ENCODE data around the gene HEXIM1.

The HEXIM1 gene, protein sequence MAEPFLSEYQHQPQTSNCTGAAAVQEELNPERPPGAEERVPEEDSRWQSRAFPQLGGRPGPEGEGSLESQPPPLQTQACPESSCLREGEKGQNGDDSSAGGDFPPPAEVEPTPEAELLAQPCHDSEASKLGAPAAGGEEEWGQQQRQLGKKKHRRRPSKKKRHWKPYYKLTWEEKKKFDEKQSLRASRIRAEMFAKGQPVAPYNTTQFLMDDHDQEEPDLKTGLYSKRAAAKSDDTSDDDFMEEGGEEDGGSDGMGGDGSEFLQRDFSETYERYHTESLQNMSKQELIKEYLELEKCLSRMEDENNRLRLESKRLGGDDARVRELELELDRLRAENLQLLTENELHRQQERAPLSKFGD

DNA sequence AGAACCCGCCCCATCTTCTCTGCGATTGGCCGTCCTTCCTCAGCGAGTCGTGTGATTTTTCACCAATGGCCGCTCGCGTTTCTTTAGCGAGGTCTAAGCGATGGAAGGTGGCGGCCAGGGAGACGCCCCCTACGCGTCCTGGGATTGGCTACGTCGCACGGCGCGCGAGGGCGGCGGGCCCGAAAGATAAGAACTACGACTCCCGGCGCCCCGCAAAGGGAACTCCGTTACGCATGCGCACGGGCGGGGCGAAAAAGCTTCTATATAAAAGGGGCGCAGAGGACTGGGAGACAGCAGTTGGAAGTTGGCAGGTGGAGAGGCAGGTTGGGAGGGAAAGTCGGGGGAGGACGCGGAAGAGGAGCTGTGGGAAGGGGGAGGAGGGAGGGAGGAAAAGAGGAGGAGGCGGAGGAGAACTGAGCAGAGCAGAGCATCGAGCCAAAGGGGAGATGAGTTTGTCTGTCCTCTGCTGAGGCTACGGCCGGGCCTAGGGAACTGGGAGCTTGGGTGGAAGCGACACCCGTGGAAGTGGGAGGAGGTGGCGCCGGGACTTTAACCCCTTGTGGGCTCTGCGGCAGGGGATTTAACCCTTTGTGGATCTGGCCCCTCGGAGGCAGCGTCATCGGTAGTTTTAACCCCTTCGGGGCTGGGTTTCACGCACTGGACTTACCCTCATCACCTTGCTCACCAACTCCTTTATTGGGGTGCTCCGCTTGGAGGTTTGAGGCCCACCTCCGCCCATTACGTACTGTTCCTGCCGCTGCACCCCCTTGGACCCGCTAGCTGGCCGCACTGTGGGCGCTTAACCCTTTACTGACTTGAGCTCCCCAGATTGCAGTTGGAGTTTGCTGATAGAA, at the start of gene HEXIM1:
HEXIM1 (plus strand) TSS at position 293 of the 854 bp plus-strand sequence. CDS start 716 bp downstream, outside the sequence.
- Mint-ChIP-seq H3K27ac (peak within 1 kb of the TSS; percentile 100), H3K4me1 (ENCODE audit: low read depth) (peaks cover 28% of the 10 kb centered on the region), H3K9me3 (no peaks in the 10 kb centered on the region), H3K36me3 (ENCODE audit: low read depth) (peaks cover 20% of the 10 kb centered on the region), H3K4me3 (peak within 1 kb of the TSS; percentile 96), H3K27me3 (ENCODE audit: low read depth) (no peaks in the 10 kb centered on the region)

DNA sequence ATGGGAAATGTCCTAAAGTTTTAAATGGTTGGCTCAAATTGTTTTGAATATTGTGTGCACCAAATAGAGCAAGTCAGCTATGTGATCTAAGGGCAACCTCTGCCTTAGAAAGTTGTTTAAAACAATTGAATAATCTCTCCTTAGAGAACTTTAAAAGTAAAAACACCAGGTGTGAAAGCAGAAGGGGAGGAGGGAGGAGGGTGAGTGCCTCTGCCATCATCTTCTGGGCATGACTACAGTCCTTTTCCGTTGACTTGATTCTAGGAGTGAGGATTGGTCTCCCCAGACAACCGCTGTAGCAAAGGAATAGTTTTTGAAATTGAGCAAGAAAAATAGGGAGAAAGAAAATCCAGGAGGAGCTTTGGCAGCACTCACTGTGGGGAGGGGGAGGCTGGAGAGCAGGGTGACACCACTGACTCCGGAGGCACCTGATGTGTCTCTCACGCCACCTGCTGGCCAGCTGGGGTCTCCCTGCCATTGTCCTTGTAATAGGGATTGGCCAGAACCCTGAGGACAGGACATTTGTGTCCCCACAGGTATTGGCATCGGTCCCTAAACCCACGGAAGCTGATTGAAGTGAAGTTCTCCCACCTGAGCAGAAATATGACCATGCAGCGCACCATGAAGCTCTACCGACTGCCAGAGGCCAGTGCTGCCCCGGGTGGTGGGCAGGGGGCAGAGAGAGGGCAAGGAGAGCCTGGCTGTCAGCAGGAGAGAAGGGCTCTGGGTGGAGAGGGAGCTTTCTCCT, 49.2 kb upstream of the HEXIM1 start:
- Mint-ChIP-seq H3K9me3 (no peaks in the 10 kb centered on the region), H3K4me3 (no peak overlapping the region), H3K27ac (no peak overlapping the region), H3K27me3 (ENCODE audit: low read depth) (no peaks in the 10 kb centered on the region), H3K36me3 (ENCODE audit: low read depth) (peaks cover 38% of the 10 kb centered on the region), H3K4me1 (ENCODE audit: low read depth) (no peaks in the 10 kb centered on the region)

DNA sequence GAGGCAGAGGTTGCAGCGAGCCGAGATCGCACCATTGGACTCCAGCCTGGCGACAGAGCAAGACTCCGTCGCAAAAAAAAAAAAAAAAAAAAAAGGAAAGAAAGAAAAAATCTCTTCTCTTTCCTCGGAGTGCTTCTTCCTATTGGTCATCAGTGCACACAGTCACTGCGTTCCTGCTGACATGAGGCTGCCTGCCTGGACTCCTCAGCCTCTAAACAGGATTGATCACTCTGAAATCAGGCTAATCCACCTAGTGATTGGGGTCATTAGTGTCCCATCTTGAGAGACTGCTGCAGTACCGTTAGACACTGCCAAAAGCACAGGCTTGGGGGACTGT, 46.8 kb upstream of the HEXIM1 start:
- Mint-ChIP-seq H3K27ac (no peak overlapping the region), H3K9me3 (no peaks in the 10 kb centered on the region), H3K27me3 (ENCODE audit: low read depth) (no peaks in the 10 kb centered on the region), H3K4me1 (ENCODE audit: low read depth) (no peaks in the 10 kb centered on the region), H3K4me3 (no peak overlapping the region), H3K36me3 (ENCODE audit: low read depth) (peaks cover 33% of the 10 kb centered on the region)

DNA sequence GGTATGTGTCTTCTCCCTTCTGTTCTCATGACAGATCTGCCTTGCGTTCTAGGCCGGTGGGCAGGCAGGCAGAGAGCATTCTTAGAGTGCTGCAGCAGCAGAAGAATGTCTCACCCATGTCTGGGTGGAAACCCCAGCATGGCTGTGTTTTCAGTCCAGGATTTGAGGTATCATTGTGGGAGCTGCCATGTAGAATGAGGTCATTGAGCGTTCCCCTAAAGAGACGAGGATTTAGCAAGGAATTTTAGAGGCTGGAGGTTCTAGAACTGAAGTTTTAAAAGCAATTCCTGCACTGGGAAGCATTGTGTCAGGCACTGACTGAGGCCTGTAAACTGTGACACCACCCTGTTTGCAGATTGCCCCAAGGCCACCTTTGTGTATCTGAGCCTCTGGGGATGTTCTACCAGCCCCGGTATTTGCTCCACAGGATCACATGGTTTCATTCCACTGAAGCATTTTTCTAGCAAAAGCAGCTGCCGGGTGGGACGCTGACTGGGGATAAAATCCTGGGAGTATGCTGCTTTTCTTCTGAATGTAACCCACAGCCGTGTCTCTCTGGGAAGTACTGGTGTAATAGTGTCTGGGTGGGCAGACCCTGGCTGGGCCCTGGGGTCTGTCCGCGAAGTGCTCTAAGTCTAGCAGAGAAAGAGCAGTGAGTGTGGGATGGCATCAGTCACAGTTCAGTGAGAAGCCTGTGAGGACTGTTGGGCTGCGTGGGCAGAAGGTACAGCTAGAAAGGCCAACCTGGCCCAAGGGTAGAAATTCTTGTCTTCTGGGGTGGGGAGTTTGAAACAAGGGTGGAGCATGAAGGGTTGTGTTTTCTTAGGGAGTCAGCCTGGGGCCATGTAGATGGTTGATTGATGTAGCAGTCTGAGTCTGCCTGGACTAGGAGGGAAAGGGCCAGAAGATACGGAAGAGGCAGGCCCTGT, 46.1 kb upstream of the HEXIM1 start:
- Mint-ChIP-seq H3K4me1 (ENCODE audit: low read depth) (no peaks in the 10 kb centered on the region), H3K4me3 (no peak overlapping the region), H3K36me3 (ENCODE audit: low read depth) (peaks cover 31% of the 10 kb centered on the region), H3K27ac (no peak overlapping the region), H3K9me3 (no peaks in the 10 kb centered on the region), H3K27me3 (ENCODE audit: low read depth) (no peaks in the 10 kb centered on the region)

DNA sequence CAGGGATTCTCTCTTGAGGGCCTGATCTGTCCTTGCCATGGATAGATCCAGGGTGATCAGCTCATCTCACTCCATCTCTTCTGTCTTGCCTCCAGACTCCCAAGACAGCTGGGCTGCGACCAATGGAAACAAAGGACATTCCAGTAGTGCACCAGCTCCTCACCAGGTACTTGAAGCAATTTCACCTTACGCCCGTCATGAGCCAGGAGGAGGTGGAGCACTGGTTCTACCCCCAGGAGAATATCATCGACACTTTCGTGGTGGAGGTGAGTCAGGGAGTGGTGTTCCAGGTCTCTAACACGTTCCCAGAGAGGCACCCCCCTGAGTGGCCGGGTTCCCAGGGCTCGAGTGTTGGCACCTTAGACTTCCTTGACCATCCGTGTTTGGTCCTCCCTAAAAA, 45.4 kb upstream of the HEXIM1 start:
- H3K4me3 Mint-ChIP-seq = no peak overlapping the region
- no peak overlapping the region for H3K27ac Mint-ChIP-seq
- H3K27me3 Mint-ChIP-seq (ENCODE audit: low read depth) = no peaks in the 10 kb centered on the region
- no peaks in the 10 kb centered on the region for H3K4me1 Mint-ChIP-seq (ENCODE audit: low read depth)
- no peaks in the 10 kb centered on the region for H3K9me3 Mint-ChIP-seq
- peaks cover 29% of the 10 kb centered on the region for H3K36me3 Mint-ChIP-seq (ENCODE audit: low read depth)

DNA sequence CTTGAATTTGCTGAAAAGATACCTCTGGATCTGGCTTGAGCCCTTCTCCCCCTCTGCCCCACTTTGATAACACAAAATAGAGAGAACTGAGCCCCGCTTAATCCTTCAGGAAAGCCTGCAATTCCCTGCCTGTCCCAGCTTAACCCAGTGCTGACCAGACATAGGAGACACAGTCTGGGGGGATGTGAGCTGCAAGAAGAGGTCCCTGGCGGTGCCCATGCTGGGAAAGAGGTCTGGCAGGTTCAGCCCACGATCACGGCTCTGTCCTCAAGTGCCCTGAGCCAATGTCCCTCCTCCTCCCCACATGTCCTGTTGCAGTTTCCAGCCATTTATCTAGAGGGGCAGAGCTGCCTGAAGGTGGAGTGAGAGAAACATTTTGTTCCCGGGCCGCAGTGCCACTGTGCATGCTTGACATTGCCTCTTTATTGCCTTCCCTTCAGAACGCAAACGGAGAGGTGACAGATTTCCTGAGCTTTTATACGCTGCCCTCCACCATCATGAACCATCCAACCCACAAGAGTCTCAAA, 44.9 kb upstream of the HEXIM1 start:
- Mint-ChIP-seq H3K4me3 (no peak overlapping the region), H3K9me3 (no peaks in the 10 kb centered on the region), H3K27me3 (ENCODE audit: low read depth) (no peaks in the 10 kb centered on the region), H3K4me1 (ENCODE audit: low read depth) (no peaks in the 10 kb centered on the region), H3K36me3 (ENCODE audit: low read depth) (peaks cover 28% of the 10 kb centered on the region), H3K27ac (no peak overlapping the region)

DNA sequence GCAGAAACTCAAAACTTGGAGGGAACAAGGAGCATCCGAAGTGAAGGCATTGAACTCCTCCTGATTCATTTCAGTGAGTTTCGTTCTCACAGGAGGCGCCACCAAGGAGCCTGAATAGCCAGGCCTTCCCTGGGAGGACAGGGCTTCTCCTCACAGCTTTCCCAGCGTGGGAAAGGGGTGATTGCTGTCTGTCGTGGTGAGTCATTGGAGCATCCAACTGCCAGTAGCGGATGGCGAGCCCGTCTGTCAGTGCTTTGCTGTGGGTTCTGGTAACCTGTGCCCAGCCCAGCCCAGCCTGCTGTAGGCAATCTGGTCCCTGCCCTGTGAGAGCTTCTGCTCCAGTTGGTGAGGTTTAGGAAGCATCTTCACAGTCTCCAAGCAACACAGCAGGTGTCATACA, 44.2 kb upstream of the HEXIM1 start:
- Mint-ChIP-seq H3K36me3 (ENCODE audit: low read depth) (peaks cover 28% of the 10 kb centered on the region), H3K27ac (no peak overlapping the region), H3K4me3 (no peak overlapping the region), H3K9me3 (no peaks in the 10 kb centered on the region), H3K27me3 (ENCODE audit: low read depth) (no peaks in the 10 kb centered on the region), H3K4me1 (ENCODE audit: low read depth) (no peaks in the 10 kb centered on the region)

DNA sequence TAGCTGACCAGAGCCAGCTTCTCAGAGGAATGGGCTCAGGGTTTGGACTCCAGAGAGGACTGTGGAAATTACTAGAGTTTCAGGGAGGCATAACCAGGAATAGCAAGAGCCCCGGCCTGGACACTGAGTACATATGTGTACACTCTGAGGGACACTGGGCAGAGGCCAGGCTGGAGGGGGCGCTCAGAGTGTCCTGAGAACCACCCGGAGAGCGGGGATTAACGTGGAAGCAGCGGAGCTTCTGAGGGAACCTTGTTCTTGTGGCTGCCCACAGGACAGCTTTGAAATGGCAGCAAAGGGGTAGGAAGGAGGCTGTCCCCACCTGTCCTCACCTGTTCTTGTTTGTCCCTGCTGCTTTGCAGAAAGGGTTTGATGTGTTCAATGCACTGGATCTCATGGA, 43.8 kb upstream of the HEXIM1 start:
- Mint-ChIP-seq H3K36me3 (ENCODE audit: low read depth) (peaks cover 25% of the 10 kb centered on the region), H3K4me3 (no peak overlapping the region), H3K9me3 (no peaks in the 10 kb centered on the region), H3K27me3 (ENCODE audit: low read depth) (no peaks in the 10 kb centered on the region), H3K27ac (no peak overlapping the region), H3K4me1 (ENCODE audit: low read depth) (no peaks in the 10 kb centered on the region)

DNA sequence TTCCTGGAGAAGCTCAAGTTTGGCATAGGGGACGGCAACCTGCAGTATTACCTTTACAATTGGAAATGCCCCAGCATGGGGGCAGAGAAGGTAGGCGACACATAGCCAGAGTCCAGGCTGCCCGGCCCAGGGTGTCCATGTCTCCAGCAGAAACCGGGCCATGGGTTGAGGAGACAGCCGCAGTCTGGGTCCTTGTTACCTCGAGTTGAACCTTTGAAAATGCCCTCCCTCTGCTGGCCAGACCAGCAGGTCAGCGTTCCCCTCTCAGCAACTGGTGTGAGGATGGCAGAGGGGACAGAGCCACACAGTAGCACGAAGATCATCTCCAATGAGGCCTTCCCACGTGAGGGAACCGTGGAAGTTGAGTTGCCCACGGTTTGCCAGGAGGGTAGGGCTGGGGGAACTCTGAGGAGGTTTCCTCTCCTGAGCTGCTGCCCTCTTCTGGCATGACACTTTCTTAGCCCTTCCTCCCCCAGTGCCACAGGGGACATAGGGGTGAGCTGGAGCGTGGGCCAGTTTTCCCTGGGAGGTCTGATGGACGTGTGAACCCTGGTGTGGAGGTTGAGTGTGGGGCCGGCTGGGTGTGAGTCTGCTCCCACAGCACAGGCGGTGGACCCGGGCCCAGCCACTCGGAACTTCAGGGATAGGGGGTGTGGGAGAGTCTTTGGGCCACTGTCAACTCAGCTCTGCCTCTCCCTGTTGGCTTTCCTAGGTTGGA, 43.2 kb upstream of the HEXIM1 start:
- H3K4me1 Mint-ChIP-seq (ENCODE audit: low read depth) = no peaks in the 10 kb centered on the region
- H3K27ac Mint-ChIP-seq = no peak overlapping the region
- H3K4me3 Mint-ChIP-seq = no peak overlapping the region
- H3K27me3 Mint-ChIP-seq (ENCODE audit: low read depth) = no peaks in the 10 kb centered on the region
- no peaks in the 10 kb centered on the region for H3K9me3 Mint-ChIP-seq
- H3K36me3 Mint-ChIP-seq (ENCODE audit: low read depth) = peaks cover 25% of the 10 kb centered on the region

DNA sequence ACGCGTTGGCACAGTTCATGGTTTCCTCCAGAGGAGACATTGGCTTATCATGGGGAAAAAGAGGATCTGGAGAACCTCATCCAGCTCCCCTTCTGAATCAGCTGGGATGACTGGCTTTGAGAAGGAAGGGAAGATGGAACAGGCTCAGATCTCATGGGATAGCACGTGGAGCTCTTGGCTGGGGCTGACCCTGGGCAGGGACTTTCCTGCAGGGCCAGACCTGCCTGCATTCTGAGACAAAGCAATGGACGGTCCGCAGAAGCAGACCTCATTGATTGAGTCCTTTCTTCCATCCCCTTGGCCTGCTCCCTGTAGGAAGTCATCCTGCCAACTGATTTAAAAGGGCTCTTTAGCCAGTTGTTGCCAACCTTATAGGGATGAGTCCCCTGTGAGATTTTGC, 42.2 kb upstream of the HEXIM1 start:
- Mint-ChIP-seq H3K9me3 (no peaks in the 10 kb centered on the region), H3K27ac (no peak overlapping the region), H3K27me3 (ENCODE audit: low read depth) (no peaks in the 10 kb centered on the region), H3K4me3 (no peak overlapping the region), H3K36me3 (ENCODE audit: low read depth) (peaks cover 25% of the 10 kb centered on the region), H3K4me1 (ENCODE audit: low read depth) (no peaks in the 10 kb centered on the region)

DNA sequence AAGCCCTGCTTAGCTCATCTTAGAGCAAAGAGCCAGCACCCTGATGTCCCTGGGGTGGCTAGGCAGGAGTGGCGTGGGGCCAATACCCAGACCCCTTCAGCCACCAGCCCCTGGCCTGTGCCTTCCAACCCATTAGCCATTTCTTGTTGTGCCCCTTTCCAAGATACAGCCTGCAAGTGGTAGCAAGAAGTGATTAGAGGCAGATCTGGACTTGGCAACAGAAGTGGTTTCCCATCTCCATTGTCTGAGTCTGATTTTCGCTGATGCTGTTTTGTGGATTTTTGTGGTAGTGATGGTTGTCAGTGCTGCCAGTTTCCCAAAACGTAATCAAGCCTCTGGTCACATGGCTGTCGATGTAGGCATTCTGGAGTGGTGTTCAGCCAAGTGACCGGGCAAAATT, 41.7 kb upstream of the HEXIM1 start:
- Mint-ChIP-seq H3K9me3 (no peaks in the 10 kb centered on the region), H3K27me3 (ENCODE audit: low read depth) (no peaks in the 10 kb centered on the region), H3K4me3 (no peak overlapping the region), H3K36me3 (ENCODE audit: low read depth) (peaks cover 25% of the 10 kb centered on the region), H3K4me1 (ENCODE audit: low read depth) (no peaks in the 10 kb centered on the region), H3K27ac (no peak overlapping the region)

DNA sequence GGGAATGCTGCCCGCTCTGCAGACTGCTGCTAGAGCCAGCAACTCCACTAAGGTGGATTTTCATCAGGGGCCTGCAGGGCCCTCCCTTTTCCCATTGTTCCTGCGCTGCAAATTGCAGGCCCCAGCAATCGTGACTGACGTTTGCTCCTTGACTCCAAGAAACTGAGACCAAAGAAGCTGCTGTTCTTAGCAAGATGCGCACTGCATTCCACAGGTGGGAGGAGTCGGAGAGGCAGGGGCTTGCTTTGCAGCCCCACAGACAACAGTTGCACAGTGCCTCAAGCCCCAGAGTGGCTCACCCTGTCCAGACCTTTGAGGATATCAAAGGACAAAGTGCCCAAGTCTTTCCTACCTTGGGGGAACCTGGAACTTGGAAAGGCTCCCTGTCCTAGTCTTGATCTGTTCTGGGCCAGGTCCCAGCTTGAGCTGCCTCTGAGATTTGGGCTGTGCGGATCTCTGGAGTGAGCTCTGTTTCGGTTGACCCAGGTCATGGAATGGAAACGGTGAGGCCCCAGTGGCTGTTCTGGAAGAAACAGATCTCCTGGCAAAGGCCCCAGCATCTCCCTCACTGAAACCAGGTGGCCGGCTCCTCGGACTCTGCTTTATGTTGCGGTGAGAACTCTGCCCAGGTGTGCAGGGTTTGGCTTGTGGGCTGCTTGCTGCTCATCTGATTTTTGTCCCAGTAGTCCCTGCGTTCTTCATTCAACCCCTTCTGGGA, 40.8 kb upstream of the HEXIM1 start:
- no peak overlapping the region for H3K27ac Mint-ChIP-seq
- H3K4me3 Mint-ChIP-seq = no peak overlapping the region
- H3K36me3 Mint-ChIP-seq (ENCODE audit: low read depth) = peaks cover 22% of the 10 kb centered on the region
- H3K9me3 Mint-ChIP-seq = no peaks in the 10 kb centered on the region
- no peaks in the 10 kb centered on the region for H3K27me3 Mint-ChIP-seq (ENCODE audit: low read depth)
- no peaks in the 10 kb centered on the region for H3K4me1 Mint-ChIP-seq (ENCODE audit: low read depth)

DNA sequence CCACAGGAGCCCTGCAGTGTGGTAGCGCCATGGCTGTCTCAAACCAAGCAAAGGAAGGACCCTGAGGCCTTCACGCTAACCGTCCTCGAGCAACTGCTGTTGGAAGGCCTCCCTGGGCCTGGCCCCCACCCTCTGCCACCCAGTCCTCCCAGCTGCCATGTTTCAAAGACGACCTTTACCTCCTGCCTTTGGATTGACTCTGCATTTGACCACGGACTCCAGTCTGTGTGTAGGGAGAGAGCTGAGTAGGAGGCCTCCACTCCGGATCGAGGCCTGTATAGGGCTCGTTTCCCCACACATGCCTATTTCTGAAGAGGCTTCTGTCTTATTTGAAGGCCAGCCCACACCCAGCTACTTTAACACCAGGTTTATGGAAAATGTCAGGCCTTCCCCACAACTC, 40.2 kb upstream of the HEXIM1 start:
- H3K27me3 Mint-ChIP-seq (ENCODE audit: low read depth) = no peaks in the 10 kb centered on the region
- no peak overlapping the region for H3K4me3 Mint-ChIP-seq
- no peaks in the 10 kb centered on the region for H3K9me3 Mint-ChIP-seq
- H3K27ac Mint-ChIP-seq = no peak overlapping the region
- no peaks in the 10 kb centered on the region for H3K4me1 Mint-ChIP-seq (ENCODE audit: low read depth)
- peaks cover 20% of the 10 kb centered on the region for H3K36me3 Mint-ChIP-seq (ENCODE audit: low read depth)
